Stimulated activated CD4-positive, alpha-beta T cell treated with anti-CD3 and anti-CD28 coated beads, Interleukin-1b, Interleukin-23, amount 100 ng/mL, for 4 hours (primary cell): ENCODE data around the gene MBD3.

ENCODE experiments used
- DNase-seq, 2 donors: peaks; one replicate each; pipeline ENCODE4 v3.0.0-alpha.2; 2020; ENCODE audit warnings: low read depth in 2 of 2

Gene MBD3

DNA sequence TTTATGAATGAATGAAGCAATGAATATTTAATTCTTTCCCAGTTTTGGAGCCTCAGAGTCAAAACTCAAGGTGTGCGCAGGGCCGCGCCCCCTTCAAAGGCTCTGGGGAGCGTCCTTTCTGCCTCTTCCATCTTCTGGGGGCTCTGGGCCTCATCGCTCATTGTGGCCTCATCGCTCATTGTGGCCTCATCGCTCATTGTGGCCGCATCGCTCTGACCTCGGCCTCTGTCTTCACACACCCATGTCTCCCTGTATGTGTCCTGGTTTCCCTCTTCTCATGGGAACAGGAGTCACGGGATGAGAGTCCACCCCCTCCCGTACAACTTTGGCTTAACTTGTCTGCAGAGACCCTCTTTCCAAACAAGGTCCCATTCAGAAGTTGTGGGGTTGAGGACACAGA, 21.3 kb downstream of the MBD3 start:
- DNase-seq = no peak

DNA sequence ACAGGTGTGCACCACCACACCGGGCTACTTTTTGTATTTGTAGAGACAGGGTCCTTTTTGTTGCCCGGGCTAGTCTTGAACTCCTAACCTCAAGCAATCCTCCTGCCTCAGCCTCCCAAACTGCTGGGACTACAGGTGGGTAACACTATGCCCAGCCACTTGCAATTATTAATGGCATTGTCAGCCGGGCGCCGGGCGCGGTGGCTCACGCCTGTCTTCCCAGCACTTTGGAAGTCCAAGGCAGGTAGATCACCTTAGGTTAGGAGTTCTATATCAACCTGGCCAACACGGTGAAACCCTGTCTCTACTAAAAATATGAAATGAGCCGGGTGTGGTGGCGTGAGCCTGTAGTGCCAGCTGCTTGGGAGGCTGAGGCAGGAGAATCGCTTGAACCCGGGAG, 21.8 kb downstream of the MBD3 start:
- no peak for DNase-seq

- no peak for DNase-seq
These were observed 22.7 kb downstream of the MBD3 start for GRCh38 chr19:1569997-1570396.

GRCh38 chr19:1568320-1569019, 24.2 kb downstream of the MBD3 start, which contains the start of gene MEX3D:
MEX3D (minus strand) TSS chr19:1568325; CDS start chr19:1568058, 267 bp downstream.
- DNase-seq = peak; percentile 76 to 86

- no peak for DNase-seq
These were observed 24.8 kb downstream of the MBD3 start for GRCh38 chr19:1567848-1568227.

GRCh38 chr19:1567116-1567847, 25.4 kb downstream of the MBD3 start:
- DNase-seq = no peak

DNA sequence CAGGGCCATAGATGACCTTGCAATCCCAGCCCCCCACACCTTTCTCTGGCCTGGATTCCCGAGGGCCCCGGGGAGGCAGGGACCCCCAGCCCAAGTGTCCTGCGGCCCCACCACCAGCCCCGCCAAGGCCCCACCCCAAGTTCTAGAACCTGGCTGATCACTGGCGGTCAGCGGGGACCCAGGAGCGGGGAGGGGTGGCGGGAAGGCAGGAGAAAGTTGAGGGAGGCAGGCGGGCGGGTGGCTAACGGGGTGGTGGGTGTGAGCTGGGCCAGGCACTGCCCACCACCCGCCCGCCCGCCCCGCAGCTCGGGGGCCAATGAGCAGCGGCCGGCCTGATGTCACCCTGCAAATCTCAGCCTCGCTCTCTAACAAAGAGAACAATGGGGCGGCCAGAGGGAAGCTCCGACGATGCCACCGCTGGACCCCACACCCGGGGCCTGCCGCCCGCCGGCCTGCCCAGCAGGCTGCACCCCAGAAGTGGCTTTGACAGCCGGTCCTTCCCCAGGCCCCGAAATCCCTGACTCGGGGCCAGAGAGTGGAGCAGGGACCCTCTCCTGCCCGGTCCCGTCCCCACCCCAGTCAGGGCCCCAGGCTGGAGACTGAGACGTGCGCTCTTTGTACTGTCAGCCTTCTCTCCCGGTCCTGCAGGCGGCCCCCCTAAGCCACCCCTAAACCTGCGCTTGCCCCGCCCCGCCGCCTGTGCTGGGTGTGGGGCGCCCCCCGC, 26.1 kb downstream of the MBD3 start:
- DNase-seq = no peak

GRCh38 chr19:1563251-1563650, 29.4 kb downstream of the MBD3 start:
- DNase-seq = no peak

GRCh38 chr19:1561236-1561842, 31.3 kb downstream of the MBD3 start:
- no peak for DNase-seq

DNA sequence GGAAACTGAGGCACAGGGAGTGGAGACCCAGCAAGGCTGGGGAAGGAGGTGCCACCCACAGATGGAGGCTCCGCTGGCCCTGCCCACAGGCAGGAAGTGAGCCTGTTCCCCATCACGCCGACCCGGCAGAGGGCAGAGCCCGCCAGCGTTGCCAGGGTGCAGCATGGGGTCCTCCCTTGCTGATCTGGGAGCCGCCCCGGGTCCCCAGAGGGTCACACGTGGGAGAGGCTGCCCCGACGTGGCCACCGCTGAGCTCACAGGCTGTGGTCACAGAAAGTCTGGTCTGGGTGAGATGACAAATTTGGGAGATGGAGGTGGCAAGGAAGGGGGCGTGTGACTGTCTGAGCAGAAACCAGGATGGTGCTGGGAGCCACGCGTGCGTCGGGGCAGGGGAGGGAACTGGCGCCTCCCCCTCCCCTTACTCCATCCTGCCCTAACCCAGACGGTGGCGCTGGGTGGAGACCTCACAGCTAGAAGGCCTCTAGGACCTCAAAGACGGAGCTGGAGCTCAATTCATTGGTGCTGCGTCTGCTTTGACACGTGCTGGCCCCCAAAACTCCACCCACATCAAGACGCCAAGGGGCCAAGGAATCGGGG, 32.3 kb downstream of the MBD3 start:
- DNase-seq = no peak

- DNase-seq = no peak
These were observed 34.1 kb downstream of the MBD3 start for GRCh38 chr19:1558552-1558951.

DNA sequence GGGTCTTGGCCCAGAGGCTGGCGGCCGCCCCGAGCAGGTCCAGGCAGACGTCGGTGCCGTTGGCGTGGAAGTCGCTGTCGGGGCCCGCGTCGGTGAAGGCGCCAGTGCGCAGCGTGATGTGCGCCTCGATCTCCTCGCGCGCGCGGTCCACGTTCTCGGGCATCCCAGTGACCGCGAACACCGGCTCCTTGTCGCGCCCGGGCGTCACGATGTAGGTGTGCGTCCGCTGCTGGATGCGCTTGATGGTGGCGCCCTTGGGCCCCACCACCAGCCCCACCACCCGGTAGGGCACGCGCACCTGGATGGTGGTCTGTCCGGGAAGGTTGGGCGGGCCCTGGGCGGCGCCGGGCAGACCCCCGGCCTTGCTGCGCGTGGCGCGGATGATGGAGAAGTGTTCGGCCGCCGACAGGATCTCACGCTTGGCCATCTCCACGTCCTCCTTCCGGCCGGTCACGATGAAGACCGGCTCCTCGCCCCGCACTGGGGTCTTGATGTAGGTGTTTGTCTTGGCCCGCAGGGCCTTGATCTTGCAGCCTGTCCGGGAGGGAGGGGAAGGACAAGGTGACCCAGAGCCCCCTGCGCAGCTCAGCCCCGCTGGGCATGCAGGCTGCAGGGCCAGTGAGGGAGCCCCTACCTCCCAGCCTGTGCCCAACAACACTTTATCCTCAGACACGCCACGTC, 36.1 kb downstream of the MBD3 start:
- no peak for DNase-seq

GRCh38 chr19:1555487-1556389, 36.9 kb downstream of the MBD3 start:
- no peak for DNase-seq

DNA sequence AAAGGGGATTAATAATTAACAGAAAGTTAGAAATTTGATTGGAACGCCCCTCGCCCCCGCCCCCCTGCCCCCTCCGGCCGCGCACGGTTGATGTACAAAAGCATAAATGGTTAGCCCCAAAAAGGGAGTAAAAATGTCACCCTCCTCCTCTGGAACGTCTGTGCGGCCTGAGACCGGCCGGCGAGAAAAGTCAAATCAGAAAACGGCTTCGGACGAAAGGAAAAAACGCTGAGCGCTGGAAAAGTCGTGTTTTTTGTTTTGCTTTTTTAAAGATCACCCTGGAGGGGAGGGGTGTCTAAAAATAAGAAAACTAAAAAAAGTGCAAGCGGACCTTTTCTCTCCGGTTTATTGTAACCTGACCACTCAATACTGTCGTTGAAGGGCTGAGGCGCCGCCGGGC, 37.7 kb downstream of the MBD3 start:
- DNase-seq = no peak

DNA sequence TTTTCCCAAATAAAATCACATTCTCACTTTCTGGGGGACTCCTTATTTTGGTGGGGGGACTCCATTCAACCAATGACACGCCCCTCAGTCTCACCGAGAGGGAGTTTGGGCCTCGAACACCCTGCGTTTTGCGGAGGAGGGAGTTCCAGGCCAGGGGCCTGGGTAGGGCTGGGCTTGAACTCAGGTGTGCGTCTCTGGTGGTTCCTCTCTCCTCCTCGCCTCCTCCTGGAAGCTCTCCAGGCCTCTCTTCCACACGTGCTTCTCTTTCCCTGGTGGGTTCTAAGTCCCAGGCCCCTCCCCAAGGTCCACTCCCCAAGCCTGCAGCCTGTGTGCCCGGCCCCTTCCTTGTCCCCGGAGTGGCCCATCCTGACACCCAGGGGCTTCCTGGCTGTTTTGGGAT, 39.2 kb downstream of the MBD3 start:
- DNase-seq = no peak

DNA sequence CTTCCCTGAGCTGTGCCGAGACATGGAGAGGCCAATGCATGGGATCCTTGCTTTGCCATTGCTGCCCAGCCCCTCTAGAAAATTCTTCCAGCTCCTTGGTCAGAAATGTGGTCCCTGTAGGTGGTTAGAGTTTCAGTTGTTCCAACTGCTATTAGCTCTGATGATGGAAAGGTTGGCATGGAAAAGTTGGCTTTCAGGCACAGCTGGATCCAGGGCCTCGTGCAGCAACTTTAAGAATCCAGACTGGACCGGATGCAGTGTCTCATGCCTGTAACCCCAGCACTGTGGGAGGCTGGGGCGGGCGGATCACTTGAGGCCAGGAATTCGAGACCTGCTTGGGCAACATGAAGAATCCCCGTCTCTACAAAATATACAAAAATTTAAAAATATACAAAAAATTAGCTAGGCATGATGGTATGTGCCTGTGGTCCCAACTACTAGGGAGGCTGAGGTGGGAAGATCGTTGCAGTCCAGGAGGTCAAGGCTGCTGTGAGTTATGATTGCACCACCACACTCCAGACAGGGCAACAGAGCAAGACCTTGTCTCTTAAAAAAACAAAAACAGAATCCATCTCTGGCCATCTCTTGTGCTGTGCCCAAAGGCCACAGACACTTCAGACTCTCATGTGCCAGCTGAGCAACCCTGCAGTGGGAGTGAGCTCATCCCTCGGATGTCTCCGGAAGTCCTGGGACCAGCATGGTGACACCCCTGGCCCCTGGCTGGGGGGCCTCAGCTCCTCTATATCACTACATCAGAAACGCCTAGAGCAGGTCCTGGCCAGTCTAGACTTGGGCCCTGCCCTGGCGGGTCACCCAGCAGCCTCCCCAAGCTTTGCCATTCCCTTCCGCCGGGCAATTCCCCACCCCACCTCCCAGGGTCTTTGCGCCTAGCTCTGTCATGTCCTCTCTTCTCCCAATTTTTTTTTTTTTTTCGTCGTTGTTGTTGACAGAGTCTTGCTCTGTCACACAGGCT, 41.3 kb downstream of the MBD3 start:
- no peak for DNase-seq

DNA sequence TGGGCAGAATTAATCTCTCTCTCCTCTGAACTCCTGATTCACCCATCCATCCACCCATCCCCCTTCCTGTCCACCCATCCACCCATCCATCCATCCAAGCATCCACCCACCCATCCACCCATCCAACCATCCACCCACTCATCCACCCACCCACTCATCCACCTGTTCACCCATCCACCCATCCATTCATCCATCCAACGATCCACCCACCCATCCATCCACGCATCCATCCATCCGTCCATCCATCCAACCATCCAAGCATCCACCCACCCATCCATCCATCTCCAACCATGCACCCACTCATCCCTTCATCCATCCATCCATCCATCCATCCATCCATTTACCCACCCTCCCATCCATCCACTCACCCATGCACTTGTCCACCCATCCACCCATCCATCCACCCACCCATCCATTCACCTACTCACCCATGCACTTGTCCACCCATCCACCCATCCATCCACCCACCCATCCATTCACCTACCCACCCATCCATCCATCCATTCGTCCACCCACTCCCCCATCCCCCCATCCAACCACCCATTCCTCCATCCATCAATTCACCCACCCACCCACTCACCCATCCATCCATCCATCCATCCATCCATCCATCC, 43.2 kb downstream of the MBD3 start:
- no peak for DNase-seq

DNA sequence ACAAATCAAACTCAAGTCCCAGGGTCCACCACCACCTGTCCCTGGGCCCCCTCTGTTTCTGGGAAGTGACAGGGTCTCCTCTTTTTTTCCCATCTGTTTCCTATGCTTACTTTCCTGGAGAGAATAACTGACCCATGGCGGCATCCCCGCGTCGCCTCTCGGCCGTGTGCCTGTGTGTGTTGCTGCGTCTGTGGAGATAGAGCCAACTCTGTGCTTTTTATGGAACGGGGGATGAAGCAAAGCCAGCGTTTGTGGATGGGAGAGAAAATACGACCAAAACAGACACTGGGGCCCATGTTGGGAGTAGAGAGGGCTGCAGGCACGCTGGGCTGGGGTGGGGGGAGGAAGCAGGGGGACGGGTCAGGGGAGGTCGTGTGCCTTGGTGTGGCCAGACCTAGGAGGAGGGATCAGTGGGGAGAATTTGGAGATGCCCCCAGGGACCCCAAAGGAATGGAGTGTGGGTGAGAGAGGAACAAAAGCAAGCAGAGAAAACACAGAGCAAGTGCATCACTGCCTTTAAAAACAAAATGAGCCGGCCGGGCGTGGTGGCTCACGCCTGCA, 52.2 kb downstream of the MBD3 start:
- no peak for DNase-seq
